ENCODE data around the gene ZC3H6. TPM values are rescaled to one million over a fixed set of nuclear protein-coding genes. Genes with fewer than 3 reads are reported as not detected.
A peak's percentile ranks its signal among the peaks of the same experiment; 100 is the strongest.
"Not testable (repeated sequence)": the region's sequence is repeated elsewhere in the genome, so short reads cannot be mapped to it uniquely, and the experiment has no call there.

Gene ZC3H6
- total RNA-seq, 1 donor from 2014 or later: 7.3 TPM

DNA sequence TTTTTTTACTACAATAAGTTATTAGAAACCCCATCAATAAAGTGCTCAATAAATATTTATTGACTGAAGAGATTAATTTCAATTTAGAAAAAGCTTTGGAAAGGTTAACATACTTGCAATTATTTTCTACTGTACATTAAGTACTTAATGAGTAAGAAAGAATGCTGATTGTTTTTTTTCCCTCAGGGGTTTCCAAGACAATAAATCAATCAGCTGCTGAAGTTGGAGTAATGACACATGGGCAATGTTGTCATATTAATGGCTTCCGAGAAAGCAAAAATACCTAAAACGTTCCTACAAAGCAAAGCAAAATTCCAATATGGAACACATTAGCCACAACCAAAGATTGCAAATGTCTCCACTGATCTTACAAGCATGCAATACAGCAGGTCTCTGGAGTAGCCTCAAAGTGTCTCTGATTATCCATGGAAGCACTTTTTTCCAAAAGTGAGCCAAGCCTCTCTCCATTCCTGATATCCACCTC lies 66.7 kb downstream of the ZC3H6 start:
- Mint-ChIP-seq H3K9me3 (ENCODE audit: low read depth) (peaks cover 5% of the 10 kb centered on the region), H3K4me1 (ENCODE audit: low read depth) (peaks cover 6% of the 10 kb centered on the region), H3K4me3 (ENCODE audit: low read depth) (no peak overlapping the region), H3K27me3 (no peaks in the 10 kb centered on the region), H3K27ac (no peak overlapping the region), H3K36me3 (ENCODE audit: insufficient read depth) (no peaks in the 10 kb centered on the region)
- no peak for DNase-seq (ENCODE audit: low spot score, unreplicated experiment)
- TF ChIP-seq, protein P1, sequence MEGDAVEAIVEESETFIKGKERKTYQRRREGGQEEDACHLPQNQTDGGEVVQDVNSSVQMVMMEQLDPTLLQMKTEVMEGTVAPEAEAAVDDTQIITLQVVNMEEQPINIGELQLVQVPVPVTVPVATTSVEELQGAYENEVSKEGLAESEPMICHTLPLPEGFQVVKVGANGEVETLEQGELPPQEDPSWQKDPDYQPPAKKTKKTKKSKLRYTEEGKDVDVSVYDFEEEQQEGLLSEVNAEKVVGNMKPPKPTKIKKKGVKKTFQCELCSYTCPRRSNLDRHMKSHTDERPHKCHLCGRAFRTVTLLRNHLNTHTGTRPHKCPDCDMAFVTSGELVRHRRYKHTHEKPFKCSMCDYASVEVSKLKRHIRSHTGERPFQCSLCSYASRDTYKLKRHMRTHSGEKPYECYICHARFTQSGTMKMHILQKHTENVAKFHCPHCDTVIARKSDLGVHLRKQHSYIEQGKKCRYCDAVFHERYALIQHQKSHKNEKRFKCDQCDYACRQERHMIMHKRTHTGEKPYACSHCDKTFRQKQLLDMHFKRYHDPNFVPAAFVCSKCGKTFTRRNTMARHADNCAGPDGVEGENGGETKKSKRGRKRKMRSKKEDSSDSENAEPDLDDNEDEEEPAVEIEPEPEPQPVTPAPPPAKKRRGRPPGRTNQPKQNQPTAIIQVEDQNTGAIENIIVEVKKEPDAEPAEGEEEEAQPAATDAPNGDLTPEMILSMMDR (IDR thresholded peaks at IDR 0.05; ENCODE audit: unreplicated experiment): no peak

DNA sequence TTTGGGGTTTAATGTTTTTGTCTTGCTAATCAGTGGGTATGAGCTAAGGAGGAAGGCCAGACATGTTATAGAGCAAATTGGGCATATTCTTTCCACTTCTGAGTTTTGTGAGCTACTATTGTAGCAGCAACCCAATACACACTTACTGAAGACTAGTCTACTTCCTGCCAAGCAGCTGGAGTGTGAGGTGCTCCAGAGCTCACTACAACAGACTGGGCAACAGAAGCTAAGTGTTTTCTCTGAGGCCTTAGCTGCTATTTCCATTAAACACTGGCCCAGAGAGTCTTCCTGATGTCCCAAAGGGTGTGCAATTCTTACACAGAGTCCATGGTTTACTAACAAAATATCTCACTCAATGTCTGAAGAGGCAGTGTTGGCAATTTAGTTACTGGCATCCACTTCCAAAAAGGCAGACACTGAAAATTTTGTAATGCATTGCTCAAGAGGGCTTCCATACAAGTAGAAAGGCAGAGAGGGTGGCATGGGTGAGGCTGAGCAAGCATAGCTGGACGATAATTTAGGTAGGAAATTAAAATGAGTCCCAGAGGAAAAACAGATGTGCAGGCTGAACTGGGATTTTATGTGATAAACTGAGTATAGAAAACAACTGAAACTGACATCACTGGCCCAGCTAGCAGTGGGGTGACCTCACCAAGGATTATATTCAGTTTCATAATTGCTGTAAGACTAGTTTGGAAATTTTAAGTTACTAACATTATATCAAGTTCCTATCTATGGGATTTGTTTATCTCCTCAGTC lies 68.6 kb downstream of the ZC3H6 start:
- peaks cover 6% of the 10 kb centered on the region for H3K4me1 Mint-ChIP-seq (ENCODE audit: low read depth)
- no peaks in the 10 kb centered on the region for H3K36me3 Mint-ChIP-seq (ENCODE audit: insufficient read depth)
- H3K9me3 Mint-ChIP-seq (ENCODE audit: low read depth): peaks cover 5% of the 10 kb centered on the region
- H3K4me3 Mint-ChIP-seq (ENCODE audit: low read depth): no peak overlapping the region
- no peak for DNase-seq (ENCODE audit: low spot score, unreplicated experiment)
- no peak overlapping the region for H3K27ac Mint-ChIP-seq
- H3K27me3 Mint-ChIP-seq: no peaks in the 10 kb centered on the region
- TF ChIP-seq, protein P1 (IDR thresholded peaks at IDR 0.05; ENCODE audit: unreplicated experiment): no peak

DNA sequence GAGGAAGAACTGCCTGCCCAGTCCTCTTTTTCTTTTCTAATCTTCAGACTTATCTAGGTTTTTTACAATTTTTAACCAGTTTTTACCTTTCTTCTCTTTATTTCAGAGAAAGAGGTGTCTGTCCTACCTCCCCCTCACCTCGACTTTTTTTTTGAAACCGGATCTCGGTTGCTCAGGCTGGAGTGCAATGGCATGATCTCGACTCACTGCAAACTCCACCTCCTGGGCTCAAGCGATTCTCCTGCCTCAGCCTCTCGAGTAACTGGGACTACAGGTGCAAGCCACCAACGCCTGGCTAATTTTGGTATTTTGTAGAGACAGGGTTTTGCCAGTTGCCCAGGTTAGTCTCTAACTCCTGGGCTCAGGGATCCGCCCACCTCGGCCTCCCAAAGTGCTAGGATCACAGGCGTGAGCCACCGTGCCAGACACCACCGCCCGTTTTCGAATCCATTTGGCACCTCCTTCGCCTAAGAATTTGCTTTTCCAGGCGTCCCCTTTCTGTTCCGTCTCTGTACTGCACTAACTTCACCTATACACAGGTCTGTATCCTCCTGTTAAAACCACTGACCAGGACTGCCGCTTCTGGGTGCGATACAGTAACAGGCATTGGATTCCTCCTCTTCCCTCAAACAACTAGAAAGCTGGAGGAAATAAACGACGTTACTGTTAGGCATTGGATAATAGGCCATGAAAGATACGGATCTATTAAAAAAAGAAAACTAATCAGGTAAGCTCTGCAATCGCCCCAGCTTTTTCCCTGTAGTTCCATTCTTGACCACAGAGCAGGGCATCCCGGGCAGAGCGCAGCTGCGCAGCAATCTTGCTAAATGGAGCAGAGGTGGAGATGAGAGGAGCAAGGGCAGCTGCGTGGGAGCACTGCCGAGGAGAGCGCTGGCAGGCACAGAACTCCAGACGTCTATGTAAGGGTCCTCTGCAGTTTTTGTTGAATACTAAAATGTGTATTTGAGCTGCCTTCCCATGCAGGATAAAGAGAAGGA lies 69.9 kb downstream of the ZC3H6 start:
- H3K27ac Mint-ChIP-seq: no peak overlapping the region

DNA sequence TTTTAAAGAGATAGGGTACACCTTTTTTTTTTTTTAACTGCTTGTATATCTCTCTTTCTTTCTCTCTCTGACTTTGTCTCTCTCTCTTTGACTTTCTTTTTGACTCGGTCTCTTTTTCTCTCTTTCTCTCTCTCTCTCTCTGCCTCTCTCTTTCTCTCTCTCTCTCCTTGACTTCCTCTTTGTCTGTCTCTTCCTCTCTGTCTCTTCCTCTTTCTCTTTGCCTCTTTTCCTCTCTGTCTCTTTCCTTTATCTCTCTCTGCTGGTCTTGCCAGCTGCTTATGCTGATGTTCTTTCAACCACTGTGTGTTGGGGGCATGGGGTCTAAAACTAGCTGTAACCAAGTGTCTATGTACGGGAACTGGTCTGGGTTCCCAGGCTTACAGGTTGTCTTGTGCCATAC lies 76.9 kb downstream of the ZC3H6 start:
- not testable (repeated sequence) for H3K27me3 Mint-ChIP-seq
- H3K27ac Mint-ChIP-seq: peak overlapping the region; percentile 0

More for the DNA sequence above, 69.9 kb downstream of the ZC3H6 start:
- no peaks in the 10 kb centered on the region for H3K36me3 Mint-ChIP-seq (ENCODE audit: insufficient read depth)
- H3K9me3 Mint-ChIP-seq (ENCODE audit: low read depth): peaks cover 5% of the 10 kb centered on the region
- H3K4me1 Mint-ChIP-seq (ENCODE audit: low read depth): peaks cover 1% of the 10 kb centered on the region
- no peaks in the 10 kb centered on the region for H3K27me3 Mint-ChIP-seq
- TF ChIP-seq, protein P1 (IDR thresholded peaks at IDR 0.05; ENCODE audit: unreplicated experiment): peak; percentile 17
- no peak for DNase-seq (ENCODE audit: low spot score, unreplicated experiment)
- no peak overlapping the region for H3K4me3 Mint-ChIP-seq (ENCODE audit: low read depth)

DNA sequence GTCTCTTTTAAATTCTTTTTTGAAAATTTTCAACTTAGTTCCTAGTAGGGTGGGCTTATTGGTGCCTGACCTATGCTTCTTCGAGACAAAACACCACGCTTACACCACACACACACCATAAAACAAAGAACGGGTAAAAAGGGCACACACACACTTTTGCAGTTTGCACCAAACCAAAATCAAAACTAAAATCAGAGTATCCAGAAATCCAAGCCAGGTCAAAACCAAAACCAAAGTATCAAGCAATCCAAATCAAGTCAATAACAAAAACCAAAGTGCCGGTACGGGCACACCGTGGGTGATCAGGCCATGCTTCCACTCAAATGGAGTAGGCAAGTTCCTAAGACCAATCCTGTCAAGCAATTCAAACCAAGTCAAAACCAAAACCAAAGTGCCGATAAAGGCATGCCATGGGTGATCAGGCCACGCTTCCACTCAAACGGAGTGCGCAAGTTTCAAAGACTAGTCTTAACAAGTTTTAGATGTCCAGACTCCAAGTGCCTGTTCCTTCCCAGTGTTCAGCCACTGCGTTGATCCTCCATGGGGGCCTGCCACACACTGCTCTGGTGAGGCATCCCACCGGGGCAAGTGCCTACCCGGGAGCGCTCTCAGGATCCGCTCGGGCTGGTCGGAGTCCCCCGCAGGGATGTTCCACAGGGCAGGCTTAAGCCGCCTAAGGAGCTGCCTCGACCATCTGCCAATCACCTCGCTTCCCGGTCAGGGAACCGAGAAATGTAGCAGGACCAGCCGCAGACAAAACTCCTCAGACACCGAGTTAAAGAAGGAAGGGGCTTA lies 77.6 kb downstream of the ZC3H6 start:
- DNase-seq (ENCODE audit: low spot score, unreplicated experiment); H3K9me3 Mint-ChIP-seq (ENCODE audit: low read depth); H3K36me3 Mint-ChIP-seq (ENCODE audit: insufficient read depth); H3K4me1 Mint-ChIP-seq (ENCODE audit: low read depth); H3K27me3 Mint-ChIP-seq; H3K4me3 Mint-ChIP-seq (ENCODE audit: low read depth); H3K27ac Mint-ChIP-seq: not testable (repeated sequence)

More for the DNA sequence above, 76.9 kb downstream of the ZC3H6 start:
- not testable (repeated sequence) for H3K9me3 Mint-ChIP-seq (ENCODE audit: low read depth); DNase-seq (ENCODE audit: low spot score, unreplicated experiment); H3K4me3 Mint-ChIP-seq (ENCODE audit: low read depth); H3K4me1 Mint-ChIP-seq (ENCODE audit: low read depth); H3K36me3 Mint-ChIP-seq (ENCODE audit: insufficient read depth)

DNA sequence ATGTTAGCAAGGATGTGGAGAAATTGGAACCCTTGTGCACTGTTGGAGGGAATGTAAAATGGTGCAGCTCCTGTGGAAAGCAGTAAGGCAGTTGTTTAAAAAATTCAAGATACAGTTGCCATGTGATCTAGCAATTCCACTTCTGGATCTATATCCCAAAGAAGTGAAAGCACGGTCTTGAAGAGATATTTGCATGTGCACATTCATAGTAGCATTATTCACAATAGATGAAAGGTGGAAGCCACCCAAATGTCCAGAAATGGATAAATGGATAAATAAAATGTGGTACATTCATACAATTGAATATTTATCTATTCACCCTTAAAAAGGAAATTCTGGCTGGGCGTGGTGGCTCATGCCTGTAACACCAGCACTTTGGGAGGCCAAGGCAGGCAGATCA lies 78.9 kb downstream of the ZC3H6 start:
- not testable (repeated sequence) for H3K4me1 Mint-ChIP-seq (ENCODE audit: low read depth); H3K27me3 Mint-ChIP-seq; DNase-seq (ENCODE audit: low spot score, unreplicated experiment); H3K4me3 Mint-ChIP-seq (ENCODE audit: low read depth); H3K9me3 Mint-ChIP-seq (ENCODE audit: low read depth); H3K27ac Mint-ChIP-seq; H3K36me3 Mint-ChIP-seq (ENCODE audit: insufficient read depth)

DNA sequence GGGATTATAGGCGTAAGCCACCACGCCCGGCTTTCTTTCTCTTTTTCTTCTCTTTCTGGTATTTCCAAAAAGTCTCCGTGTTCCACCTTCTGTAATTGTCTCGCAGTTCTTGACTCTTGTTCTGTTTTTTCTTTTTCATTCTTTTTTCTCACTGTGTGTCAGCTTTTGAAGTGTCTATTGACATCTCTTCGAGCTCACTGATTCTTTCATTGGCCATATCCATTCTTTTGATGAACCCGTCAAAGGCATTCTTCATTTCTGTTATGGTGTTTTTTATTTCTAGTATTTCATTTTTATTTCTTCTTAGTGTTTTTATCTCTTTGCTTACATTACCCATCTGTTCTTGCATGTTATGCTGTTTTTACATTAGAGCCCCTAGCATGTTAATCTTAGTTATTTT lies 84.7 kb downstream of the ZC3H6 start:
- not testable (repeated sequence) for H3K27ac Mint-ChIP-seq; H3K27me3 Mint-ChIP-seq; H3K9me3 Mint-ChIP-seq (ENCODE audit: low read depth); H3K4me1 Mint-ChIP-seq (ENCODE audit: low read depth); H3K36me3 Mint-ChIP-seq (ENCODE audit: insufficient read depth); H3K4me3 Mint-ChIP-seq (ENCODE audit: low read depth); DNase-seq (ENCODE audit: low spot score, unreplicated experiment)

Measured in progenitor cell of endocrine pancreas (in vitro differentiated cells).